ENCODE measurements around the gene WDR54. TPM values are rescaled to one million over a fixed set of nuclear protein-coding genes. Genes with fewer than 3 reads are reported as not detected.
A peak's percentile ranks its signal among the peaks of the same experiment; 100 is the strongest.
"Not testable (repeated sequence)": the region's sequence is repeated elsewhere in the genome, so short reads cannot be mapped to it uniquely, and the experiment has no call there.

The WDR54 gene
- total RNA-seq, 4 donors from 2014 or later: 2.3 to 7.0 TPM; not detected in 2

- Histone ChIP-seq H3K27me3 (no peaks in the 10 kb centered on the region), H3K36me3 (no peaks in the 10 kb centered on the region), H3K4me3 (no peak overlapping the region), H3K27ac (no peak overlapping the region), H3K9me3 (no peaks in the 10 kb centered on the region), H3K4me1 (peaks cover 21 to 36% (median 30%) of the 10 kb centered on the region in 4 donors)
- DNase-seq: no peak
- TF ChIP-seq EP300 (IDR thresholded peaks at IDR 0.05; ENCODE audit: low read depth): no peak
- in situ Hi-C loops (cut with MboI; ENCODE audit: low pct_ligation_motif_present in 1 of 4, low pct_unique_long_range_greater_than_20kb in 1 of 4, low sequenced_read_pairs in 3 of 4) (no loop called here), intact Hi-C loops (cut with DNase I; ENCODE audit: low total_unique reads) (no loop called here)
- 89 to 100% methylated on average over 8 to 24 of the region's 27 CpGs for WGBS, 2 donors (ENCODE audit: low coverage in 1 of 2)
These were observed 39.9 kb downstream of the WDR54 start for GRCh38 chr2:74461187-74462053.

- intact Hi-C loops (cut with DNase I; ENCODE audit: low total_unique reads) (no loop called here), in situ Hi-C loops (cut with MboI; ENCODE audit: low pct_ligation_motif_present in 1 of 4, low pct_unique_long_range_greater_than_20kb in 1 of 4, low sequenced_read_pairs in 3 of 4) (no loop called here)
- Histone ChIP-seq H3K4me1 (peaks cover 13 to 28% (median 24%) of the 10 kb centered on the region in 4 donors), H3K27ac (no peak overlapping the region), H3K27me3 (no peaks in the 10 kb centered on the region), H3K36me3 (no peaks in the 10 kb centered on the region), H3K9me3 (no peaks in the 10 kb centered on the region), H3K4me3 (no peak overlapping the region)
- TF ChIP-seq CTCF (IDR thresholded peaks at IDR 0.05) (no peak), POLR2AphosphoS5 (IDR thresholded peaks at IDR 0.05) (no peak), EP300 (IDR thresholded peaks at IDR 0.05; ENCODE audit: low read depth) (no peak), POLR2A (IDR thresholded peaks at IDR 0.05) (no peak)
- no peak for DNase-seq
- WGBS, 2 donors (ENCODE audit: low coverage in 1 of 2): 87% methylated on average over 15 of the region's 20 CpGs; no CpG with 5 or more reads in 1 of the 2 donors
These were observed 40.7 kb downstream of the WDR54 start for GRCh38 chr2:74462054-74462785.

GRCh38 chr2:74462786-74463105 is 41.2 kb downstream of the WDR54 start:
- TF ChIP-seq EP300 (IDR thresholded peaks at IDR 0.05; ENCODE audit: low read depth) (no peak), POLR2AphosphoS5 (IDR thresholded peaks at IDR 0.05) (no peak), CTCF (IDR thresholded peaks at IDR 0.05) (no peak), POLR2A (IDR thresholded peaks at IDR 0.05) (no peak)
- no peak for DNase-seq
- intact Hi-C loops (cut with DNase I; ENCODE audit: low total_unique reads) (no loop called here), in situ Hi-C loops (cut with MboI; ENCODE audit: low pct_ligation_motif_present in 1 of 4, low pct_unique_long_range_greater_than_20kb in 1 of 4, low sequenced_read_pairs in 3 of 4) (no loop called here)
- no peaks in the 10 kb centered on the region for H3K36me3 ChIP-seq
- H3K27me3 ChIP-seq: no peaks in the 10 kb centered on the region
- H3K27ac ChIP-seq: no peak overlapping the region
- peaks cover 13 to 28% (median 23%) of the 10 kb centered on the region in 4 donors for H3K4me1 ChIP-seq
- WGBS, 2 donors (ENCODE audit: low coverage in 1 of 2): 70 to 87% methylated on average over 4 of the region's 4 CpGs
- no peak overlapping the region for H3K4me3 ChIP-seq
- H3K9me3 ChIP-seq: no peaks in the 10 kb centered on the region

- no peak for DNase-seq
- no peaks in the 10 kb centered on the region for H3K36me3 ChIP-seq
- H3K27ac ChIP-seq: peak overlapping the region; percentile 82 to 91 (median 89)
- no peaks in the 10 kb centered on the region for H3K27me3 ChIP-seq
- H3K4me1 ChIP-seq: peaks cover 6 to 20% (median 17%) of the 10 kb centered on the region in 4 donors
- intact Hi-C loops (cut with DNase I; ENCODE audit: low total_unique reads): no loop called here
- in situ Hi-C loops (cut with MboI; ENCODE audit: low pct_ligation_motif_present in 1 of 4, low pct_unique_long_range_greater_than_20kb in 1 of 4, low sequenced_read_pairs in 3 of 4): no loop called here
- TF ChIP-seq POLR2A (IDR thresholded peaks at IDR 0.05): no peak
- no peak for TF ChIP-seq EP300 (IDR thresholded peaks at IDR 0.05; ENCODE audit: low read depth)
- TF ChIP-seq POLR2AphosphoS5 (IDR thresholded peaks at IDR 0.05): no peak
- TF ChIP-seq CTCF (IDR thresholded peaks at IDR 0.05): no peak
- peak overlapping the region; percentile 46 to 96 (median 78) for H3K4me3 ChIP-seq
- WGBS, 2 donors (ENCODE audit: low coverage in 1 of 2): 0% methylated on average over 7 of the region's 13 CpGs; no CpG with 5 or more reads in 1 of the 2 donors
- no peaks in the 10 kb centered on the region for H3K9me3 ChIP-seq
These were observed 42.9 kb downstream of the WDR54 start for GRCh38 chr2:74464406-74464805.

GRCh38 chr2:74470742-74471141 is 49.2 kb downstream of the WDR54 start:
- H3K9me3 ChIP-seq; H3K4me3 ChIP-seq; H3K27me3 ChIP-seq; intact Hi-C loops (cut with DNase I; ENCODE audit: low total_unique reads); DNase-seq; H3K27ac ChIP-seq; in situ Hi-C loops (cut with MboI; ENCODE audit: low pct_ligation_motif_present in 1 of 4, low pct_unique_long_range_greater_than_20kb in 1 of 4, low sequenced_read_pairs in 3 of 4): not testable (repeated sequence)
- H3K4me1 ChIP-seq: peaks cover 13 to 29% (median 19%) of the 10 kb centered on the region in 4 donors
- peaks cover 0 to 11% (median 0%) of the 10 kb centered on the region in 4 donors for H3K36me3 ChIP-seq
- 86 to 91% methylated on average over 4 to 12 of the region's 12 CpGs for WGBS, 2 donors (ENCODE audit: low coverage in 1 of 2)

Measured in transverse colon (tissue), 4 donors.